ENCODE results near the gene OSGEPL1. TPM values are rescaled to one million over a fixed set of nuclear protein-coding genes. Genes with fewer than 3 reads are reported as not detected.

OSGEPL1 gene, protein sequence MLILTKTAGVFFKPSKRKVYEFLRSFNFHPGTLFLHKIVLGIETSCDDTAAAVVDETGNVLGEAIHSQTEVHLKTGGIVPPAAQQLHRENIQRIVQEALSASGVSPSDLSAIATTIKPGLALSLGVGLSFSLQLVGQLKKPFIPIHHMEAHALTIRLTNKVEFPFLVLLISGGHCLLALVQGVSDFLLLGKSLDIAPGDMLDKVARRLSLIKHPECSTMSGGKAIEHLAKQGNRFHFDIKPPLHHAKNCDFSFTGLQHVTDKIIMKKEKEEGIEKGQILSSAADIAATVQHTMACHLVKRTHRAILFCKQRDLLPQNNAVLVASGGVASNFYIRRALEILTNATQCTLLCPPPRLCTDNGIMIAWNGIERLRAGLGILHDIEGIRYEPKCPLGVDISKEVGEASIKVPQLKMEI
- 10 to 100 TPM; 12.5 to 13.7 TPM for total RNA-seq
- 10.3 TPM for polyA plus RNA-seq

- no peaks in the 10 kb centered on the region for H3K9me3 ChIP-seq (ENCODE audit: low read length)
- peaks cover 10 to 23% (median 18%) of the 10 kb centered on the region in 3 donors for H3K4me1 Mint-ChIP-seq
- DNase-seq: peak; percentile 86 to 95 (median 89)
- H3K27me3 ChIP-seq (ENCODE audit: insufficient read depth, low read length, poor library complexity, severe bottlenecking): no peaks in the 10 kb centered on the region
- no peaks in the 10 kb centered on the region for H3K27me3 Mint-ChIP-seq
- peak within 1 kb of the TSS; percentile 83 for H3K27ac ChIP-seq (ENCODE audit: low read depth, low read length)
- no peaks in the 10 kb centered on the region for H3K9me3 Mint-ChIP-seq
- H3K36me3 Mint-ChIP-seq: peaks cover 0 to 26% (median 3%) of the 10 kb centered on the region in 3 donors
- ChIA-PET CTCF (interaction anchor here (0.7 to 4.9 kb wide), 16 partner anchors 10 to 321 kb away, joined by 3 to 38 read pairs (median 5); partner anchors contain the start of genes ANKAR, ASNSD1, ORMDL1 and PMS1), POLR2A (interaction anchor here (0.6 to 3.0 kb wide), 14 partner anchors 14 to 1119 kb away, joined by 3 to 36 read pairs (median 4); partner anchors contain the start of genes ANKAR, INPP1, ORMDL1 and PMS1)
- H3K4me3 Mint-ChIP-seq: peak within 1 kb of the TSS; percentile 94 to 100 (median 96)
- no peaks in the 10 kb centered on the region for H3K36me3 ChIP-seq (ENCODE audit: insufficient read depth, low read length)
- peak within 1 kb of the TSS; percentile 81 for H3K4me3 ChIP-seq (ENCODE audit: low read length)
- H3K27ac Mint-ChIP-seq: peak within 1 kb of the TSS; percentile 96 to 100 (median 99)
- peaks cover 14% of the 10 kb centered on the region for H3K4me1 ChIP-seq (ENCODE audit: insufficient read depth, low read length)
Observed at GRCh38 chr2:189762551-189763298, at the start of gene OSGEPL1. Gene OSGEPL1, minus strand, starts transcription at chr2:189762792. Its CDS starts 1,152 bp downstream, at chr2:189761640.

- H3K36me3 Mint-ChIP-seq: peaks cover 0 to 50% (median 7%) of the 10 kb centered on the region in 3 donors
- DNase-seq: no peak
- peaks cover 5 to 19% (median 9%) of the 10 kb centered on the region in 3 donors for H3K4me1 Mint-ChIP-seq
- H3K9me3 Mint-ChIP-seq: no peaks in the 10 kb centered on the region
- no peaks in the 10 kb centered on the region for H3K4me1 ChIP-seq (ENCODE audit: insufficient read depth, low read length)
- H3K9me3 ChIP-seq (ENCODE audit: low read length): no peaks in the 10 kb centered on the region
- ChIA-PET POLR2A (no interaction called here), CTCF (no interaction called here)
- no peak overlapping the region for H3K4me3 ChIP-seq (ENCODE audit: low read length)
- H3K27ac ChIP-seq (ENCODE audit: low read depth, low read length): no peak overlapping the region
- no peaks in the 10 kb centered on the region for H3K27me3 Mint-ChIP-seq
- H3K4me3 Mint-ChIP-seq: no peak overlapping the region
- H3K36me3 ChIP-seq (ENCODE audit: insufficient read depth, low read length): peaks cover 5% of the 10 kb centered on the region
- H3K27ac Mint-ChIP-seq: no peak overlapping the region
- no peaks in the 10 kb centered on the region for H3K27me3 ChIP-seq (ENCODE audit: insufficient read depth, low read length, poor library complexity, severe bottlenecking)
Observed at GRCh38 chr2:189803431-189803830, 40.8 kb upstream of the OSGEPL1 start.

- Histone ChIP-seq H3K36me3 (ENCODE audit: insufficient read depth, low read length) (peaks cover 5% of the 10 kb centered on the region), H3K9me3 (ENCODE audit: low read length) (no peaks in the 10 kb centered on the region), H3K27ac (ENCODE audit: low read depth, low read length) (no peak overlapping the region), H3K4me3 (ENCODE audit: low read length) (no peak overlapping the region), H3K4me1 (ENCODE audit: insufficient read depth, low read length) (no peaks in the 10 kb centered on the region), H3K27me3 (ENCODE audit: insufficient read depth, low read length, poor library complexity, severe bottlenecking) (no peaks in the 10 kb centered on the region)
- Mint-ChIP-seq H3K4me3 (no peak overlapping the region), H3K9me3 (no peaks in the 10 kb centered on the region), H3K27me3 (no peaks in the 10 kb centered on the region), H3K36me3 (peaks cover 0 to 55% (median 13%) of the 10 kb centered on the region in 3 donors), H3K4me1 (peaks cover 5 to 28% (median 15%) of the 10 kb centered on the region in 3 donors), H3K27ac (peak overlapping the region in 2 of 8 donors; percentile 26 to 68)
- ChIA-PET CTCF (no interaction called here), POLR2A (no interaction called here)
- DNase-seq: no peak
Observed at GRCh38 chr2:189802396-189802912, 39.9 kb upstream of the OSGEPL1 start.

GRCh38 chr2:189799531-189799930 lies 36.9 kb upstream of the OSGEPL1 start:
- no peak overlapping the region for H3K4me3 ChIP-seq (ENCODE audit: low read length)
- Mint-ChIP-seq H3K36me3 (peaks cover 0 to 65% (median 20%) of the 10 kb centered on the region in 3 donors), H3K4me1 (peaks cover 5 to 28% (median 15%) of the 10 kb centered on the region in 3 donors), H3K27ac (no peak overlapping the region), H3K4me3 (no peak overlapping the region), H3K27me3 (no peaks in the 10 kb centered on the region), H3K9me3 (no peaks in the 10 kb centered on the region)
- ChIA-PET POLR2A (no interaction called here), CTCF (interaction anchor here (1.4 kb wide), 1 partner anchor 12 kb away, joined by 5 read pairs; no protein-coding TSS in a partner anchor)
- no peak overlapping the region for H3K27ac ChIP-seq (ENCODE audit: low read depth, low read length)
- no peaks in the 10 kb centered on the region for H3K27me3 ChIP-seq (ENCODE audit: insufficient read depth, low read length, poor library complexity, severe bottlenecking)
- no peak for DNase-seq
- no peaks in the 10 kb centered on the region for H3K9me3 ChIP-seq (ENCODE audit: low read length)
- no peaks in the 10 kb centered on the region for H3K4me1 ChIP-seq (ENCODE audit: insufficient read depth, low read length)
- H3K36me3 ChIP-seq (ENCODE audit: insufficient read depth, low read length): peaks cover 9% of the 10 kb centered on the region

- no peak overlapping the region for H3K4me3 ChIP-seq (ENCODE audit: low read length)
- no peak overlapping the region for H3K27ac Mint-ChIP-seq
- no peaks in the 10 kb centered on the region for H3K27me3 ChIP-seq (ENCODE audit: insufficient read depth, low read length, poor library complexity, severe bottlenecking)
- peaks cover 9% of the 10 kb centered on the region for H3K36me3 ChIP-seq (ENCODE audit: insufficient read depth, low read length)
- H3K4me1 ChIP-seq (ENCODE audit: insufficient read depth, low read length): no peaks in the 10 kb centered on the region
- peaks cover 5 to 28% (median 15%) of the 10 kb centered on the region in 3 donors for H3K4me1 Mint-ChIP-seq
- H3K27me3 Mint-ChIP-seq: no peaks in the 10 kb centered on the region
- POLR2A ChIA-PET: interaction anchor here (0.6 kb wide), 1 partner anchor 114 kb away, joined by 7 read pairs; no protein-coding TSS in a partner anchor
- H3K4me3 Mint-ChIP-seq: no peak overlapping the region
- H3K27ac ChIP-seq (ENCODE audit: low read depth, low read length): no peak overlapping the region
- DNase-seq: no peak
- CTCF ChIA-PET: interaction anchor here (0.8 to 1.4 kb wide), 4 partner anchors 11 to 48 kb away, joined by 3 to 5 read pairs (median 4); partner anchors contain the start of genes ORMDL1, OSGEPL1 and PMS1
- H3K9me3 ChIP-seq (ENCODE audit: low read length): no peaks in the 10 kb centered on the region
- peaks cover 0 to 63% (median 20%) of the 10 kb centered on the region in 3 donors for H3K36me3 Mint-ChIP-seq
- H3K9me3 Mint-ChIP-seq: no peaks in the 10 kb centered on the region
Observed at GRCh38 chr2:189799030-189799331, 36.4 kb upstream of the OSGEPL1 start.

DNA sequence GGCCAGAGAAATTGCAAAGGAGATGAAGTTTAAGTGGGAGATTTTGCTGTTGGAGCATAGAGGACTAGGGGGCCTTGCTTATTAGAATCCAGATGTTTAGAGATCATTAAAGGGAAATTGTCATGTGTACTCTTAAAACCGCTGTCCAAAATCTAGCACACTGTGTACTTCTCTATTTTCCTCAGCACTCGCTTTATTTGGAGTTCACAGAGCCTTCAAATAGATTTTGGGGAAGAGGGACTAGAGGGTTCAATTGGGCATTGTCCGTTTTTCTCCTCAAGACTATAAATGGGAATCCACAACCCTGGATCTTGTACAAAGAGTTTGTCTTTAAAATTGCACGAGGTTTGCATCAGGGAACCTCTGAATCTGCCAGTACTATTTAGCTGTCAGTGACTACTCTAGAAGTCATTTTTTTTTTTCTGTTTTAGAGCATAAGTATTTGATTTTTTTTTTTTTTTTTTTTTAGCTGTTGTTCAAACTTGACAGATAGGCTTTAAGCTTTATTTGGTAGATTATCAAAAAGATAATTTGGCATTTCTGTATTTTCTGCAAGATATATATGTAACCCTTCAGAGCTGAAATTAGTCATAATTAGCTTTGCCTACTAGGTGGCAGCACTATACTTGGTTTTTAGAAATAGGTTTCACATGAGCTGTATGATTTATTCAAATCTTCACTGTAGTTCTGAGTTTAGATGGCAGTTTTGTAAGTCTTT lies 35.9 kb upstream of the OSGEPL1 start:
- H3K4me3 Mint-ChIP-seq: no peak overlapping the region
- peaks cover 11% of the 10 kb centered on the region for H3K36me3 ChIP-seq (ENCODE audit: insufficient read depth, low read length)
- H3K36me3 Mint-ChIP-seq: peaks cover 0 to 63% (median 20%) of the 10 kb centered on the region in 3 donors
- ChIA-PET POLR2A (interaction anchor here (0.6 kb wide), 1 partner anchor 114 kb away, joined by 7 read pairs; no protein-coding TSS in a partner anchor), CTCF (interaction anchor here (0.8 to 1.4 kb wide), 4 partner anchors 11 to 48 kb away, joined by 3 to 5 read pairs (median 4); partner anchors contain the start of genes ORMDL1, OSGEPL1 and PMS1)
- H3K4me1 Mint-ChIP-seq: peaks cover 5 to 28% (median 15%) of the 10 kb centered on the region in 3 donors
- no peaks in the 10 kb centered on the region for H3K4me1 ChIP-seq (ENCODE audit: insufficient read depth, low read length)
- no peaks in the 10 kb centered on the region for H3K9me3 ChIP-seq (ENCODE audit: low read length)
- no peak overlapping the region for H3K4me3 ChIP-seq (ENCODE audit: low read length)
- H3K27ac Mint-ChIP-seq: no peak overlapping the region
- no peaks in the 10 kb centered on the region for H3K27me3 ChIP-seq (ENCODE audit: insufficient read depth, low read length, poor library complexity, severe bottlenecking)
- H3K27me3 Mint-ChIP-seq: no peaks in the 10 kb centered on the region
- no peak overlapping the region for H3K27ac ChIP-seq (ENCODE audit: low read depth, low read length)
- H3K9me3 Mint-ChIP-seq: no peaks in the 10 kb centered on the region
- DNase-seq: no peak

DNA sequence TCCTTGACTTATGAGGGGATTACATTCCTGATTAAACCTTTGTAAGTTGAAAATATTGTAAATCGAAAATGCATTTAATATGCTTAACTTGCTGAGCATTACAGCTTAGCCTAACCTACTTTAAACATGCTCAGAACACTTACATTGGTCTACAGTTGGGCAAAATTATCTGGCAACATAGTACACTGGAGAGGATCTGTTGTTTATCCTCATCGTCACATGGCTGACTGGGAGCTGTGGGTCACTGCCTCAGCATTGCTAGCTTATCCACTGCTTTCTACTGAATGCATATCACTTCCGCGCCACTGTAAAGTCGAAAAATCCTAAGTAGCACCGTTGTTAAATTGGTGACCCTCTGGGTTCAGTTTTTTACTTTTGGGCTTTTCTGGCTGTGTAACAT lies 35.3 kb upstream of the OSGEPL1 start:
- no peaks in the 10 kb centered on the region for H3K9me3 Mint-ChIP-seq
- H3K4me3 ChIP-seq (ENCODE audit: low read length): no peak overlapping the region
- H3K4me1 Mint-ChIP-seq: peaks cover 8 to 33% (median 19%) of the 10 kb centered on the region in 3 donors
- CTCF ChIA-PET: interaction anchor here (1.2 to 1.4 kb wide), 2 partner anchors 35 to 47 kb away, joined by 3 to 4 read pairs; partner anchors contain the start of gene OSGEPL1
- H3K4me3 Mint-ChIP-seq: no peak overlapping the region
- H3K27ac ChIP-seq (ENCODE audit: low read depth, low read length): no peak overlapping the region
- no peaks in the 10 kb centered on the region for H3K27me3 ChIP-seq (ENCODE audit: insufficient read depth, low read length, poor library complexity, severe bottlenecking)
- peaks cover 3 to 65% (median 26%) of the 10 kb centered on the region in 3 donors for H3K36me3 Mint-ChIP-seq
- no peaks in the 10 kb centered on the region for H3K4me1 ChIP-seq (ENCODE audit: insufficient read depth, low read length)
- peak overlapping the region in 1 of 8 donors; percentile 15 for H3K27ac Mint-ChIP-seq
- DNase-seq: no peak
- H3K27me3 Mint-ChIP-seq: no peaks in the 10 kb centered on the region
- H3K9me3 ChIP-seq (ENCODE audit: low read length): no peaks in the 10 kb centered on the region
- peaks cover 17% of the 10 kb centered on the region for H3K36me3 ChIP-seq (ENCODE audit: insufficient read depth, low read length)
- POLR2A ChIA-PET: no interaction called here

All from CD8-positive, alpha-beta memory T cell (primary cell).